ENCODE results near the gene KSR1. TPM values are rescaled to one million over a fixed set of nuclear protein-coding genes. Genes with fewer than 3 reads are reported as not detected.
"Not testable (repeated sequence)": the region's sequence is repeated elsewhere in the genome, so short reads cannot be mapped to it uniquely, and the experiment has no call there.

Gene KSR1
- total RNA-seq, 1 donor from 2014 or later = 122 TPM

GRCh38 chr17:27430383-27430840 is 25.8 kb upstream of the KSR1 start:
- H3K27ac Mint-ChIP-seq = no peak overlapping the region
- H3K27me3 Mint-ChIP-seq (ENCODE audit: insufficient read depth) = peaks cover 18% of the 10 kb centered on the region
- H3K36me3 Mint-ChIP-seq (ENCODE audit: low read depth) = no peaks in the 10 kb centered on the region
- no peak overlapping the region for H3K4me3 Mint-ChIP-seq
- H3K4me1 Mint-ChIP-seq (ENCODE audit: low read depth) = no peaks in the 10 kb centered on the region
- intact Hi-C loops (cut with micrococcal nuclease) = no loop called here
- no peak for DNase-seq (ENCODE audit: low spot score)
- no peaks in the 10 kb centered on the region for H3K9me3 Mint-ChIP-seq

- intact Hi-C loops (cut with micrococcal nuclease) = no loop called here
- Mint-ChIP-seq H3K4me1 (ENCODE audit: low read depth) (no peaks in the 10 kb centered on the region), H3K27me3 (ENCODE audit: insufficient read depth) (peaks cover 18% of the 10 kb centered on the region), H3K27ac (no peak overlapping the region), H3K9me3 (no peaks in the 10 kb centered on the region), H3K4me3 (no peak overlapping the region), H3K36me3 (ENCODE audit: low read depth) (no peaks in the 10 kb centered on the region)
- no peak for DNase-seq (ENCODE audit: low spot score)
Observed at GRCh38 chr17:27430882-27431491, 25.3 kb upstream of the KSR1 start.

GRCh38 chr17:27433521-27433920 is 22.7 kb upstream of the KSR1 start:
- H3K27ac Mint-ChIP-seq = no peak overlapping the region
- H3K27me3 Mint-ChIP-seq (ENCODE audit: insufficient read depth) = peaks cover 17% of the 10 kb centered on the region
- H3K4me1 Mint-ChIP-seq (ENCODE audit: low read depth) = no peaks in the 10 kb centered on the region
- H3K9me3 Mint-ChIP-seq = no peaks in the 10 kb centered on the region
- H3K4me3 Mint-ChIP-seq = no peak overlapping the region
- no peak for DNase-seq (ENCODE audit: low spot score)
- H3K36me3 Mint-ChIP-seq (ENCODE audit: low read depth) = no peaks in the 10 kb centered on the region
- intact Hi-C loops (cut with micrococcal nuclease) = no loop called here

- H3K4me3 Mint-ChIP-seq; H3K27ac Mint-ChIP-seq; H3K4me1 Mint-ChIP-seq (ENCODE audit: low read depth); H3K9me3 Mint-ChIP-seq; DNase-seq (ENCODE audit: low spot score); intact Hi-C loops (cut with micrococcal nuclease); H3K36me3 Mint-ChIP-seq (ENCODE audit: low read depth): not testable (repeated sequence)
- peaks cover 14% of the 10 kb centered on the region for H3K27me3 Mint-ChIP-seq (ENCODE audit: insufficient read depth)
Observed at GRCh38 chr17:27435431-27436070, 20.7 kb upstream of the KSR1 start.

GRCh38 chr17:27438348-27438998 is 17.8 kb upstream of the KSR1 start:
- Mint-ChIP-seq H3K4me1 (ENCODE audit: low read depth) (peaks cover 5% of the 10 kb centered on the region), H3K36me3 (ENCODE audit: low read depth) (no peaks in the 10 kb centered on the region), H3K27me3 (ENCODE audit: insufficient read depth) (peaks cover 11% of the 10 kb centered on the region), H3K9me3 (no peaks in the 10 kb centered on the region), H3K27ac (no peak overlapping the region), H3K4me3 (no peak overlapping the region)
- no peak for DNase-seq (ENCODE audit: low spot score)
- intact Hi-C loops (cut with micrococcal nuclease) = no loop called here

- Mint-ChIP-seq H3K4me3 (no peak overlapping the region), H3K9me3 (no peaks in the 10 kb centered on the region), H3K27me3 (ENCODE audit: insufficient read depth) (peaks cover 3% of the 10 kb centered on the region), H3K36me3 (ENCODE audit: low read depth) (no peaks in the 10 kb centered on the region), H3K27ac (no peak overlapping the region), H3K4me1 (ENCODE audit: low read depth) (peaks cover 5% of the 10 kb centered on the region)
- intact Hi-C loops (cut with micrococcal nuclease) = no loop called here
- DNase-seq (ENCODE audit: low spot score) = no peak
Observed at GRCh38 chr17:27439342-27439741, 16.9 kb upstream of the KSR1 start.

- intact Hi-C loops (cut with micrococcal nuclease) = no loop called here
- no peaks in the 10 kb centered on the region for H3K9me3 Mint-ChIP-seq
- H3K27ac Mint-ChIP-seq = no peak overlapping the region
- no peaks in the 10 kb centered on the region for H3K36me3 Mint-ChIP-seq (ENCODE audit: low read depth)
- peaks cover 14% of the 10 kb centered on the region for H3K27me3 Mint-ChIP-seq (ENCODE audit: insufficient read depth)
- peaks cover 5% of the 10 kb centered on the region for H3K4me1 Mint-ChIP-seq (ENCODE audit: low read depth)
- H3K4me3 Mint-ChIP-seq = no peak overlapping the region
- no peak for DNase-seq (ENCODE audit: low spot score)
Observed at GRCh38 chr17:27442702-27443101, 13.5 kb upstream of the KSR1 start.

- peaks cover 5% of the 10 kb centered on the region for H3K4me1 Mint-ChIP-seq (ENCODE audit: low read depth)
- no peak overlapping the region for H3K4me3 Mint-ChIP-seq
- H3K27me3 Mint-ChIP-seq (ENCODE audit: insufficient read depth) = peaks cover 11% of the 10 kb centered on the region
- H3K36me3 Mint-ChIP-seq (ENCODE audit: low read depth) = no peaks in the 10 kb centered on the region
- intact Hi-C loops (cut with micrococcal nuclease) = no loop called here
- no peaks in the 10 kb centered on the region for H3K9me3 Mint-ChIP-seq
- DNase-seq (ENCODE audit: low spot score) = no peak
- no peak overlapping the region for H3K27ac Mint-ChIP-seq
Observed at GRCh38 chr17:27443491-27443890, 12.8 kb upstream of the KSR1 start.

GRCh38 chr17:27445971-27446370 is 10.3 kb upstream of the KSR1 start:
- no peak overlapping the region for H3K27ac Mint-ChIP-seq
- H3K9me3 Mint-ChIP-seq = no peaks in the 10 kb centered on the region
- DNase-seq (ENCODE audit: low spot score) = no peak
- H3K27me3 Mint-ChIP-seq (ENCODE audit: insufficient read depth) = peaks cover 11% of the 10 kb centered on the region
- H3K4me1 Mint-ChIP-seq (ENCODE audit: low read depth) = no peaks in the 10 kb centered on the region
- H3K36me3 Mint-ChIP-seq (ENCODE audit: low read depth) = no peaks in the 10 kb centered on the region
- no peak overlapping the region for H3K4me3 Mint-ChIP-seq
- intact Hi-C loops (cut with micrococcal nuclease) = no loop called here

GRCh38 chr17:27446569-27447301 is 9.5 kb upstream of the KSR1 start:
- no peaks in the 10 kb centered on the region for H3K4me1 Mint-ChIP-seq (ENCODE audit: low read depth)
- H3K36me3 Mint-ChIP-seq (ENCODE audit: low read depth) = no peaks in the 10 kb centered on the region
- peaks cover 11% of the 10 kb centered on the region for H3K27me3 Mint-ChIP-seq (ENCODE audit: insufficient read depth)
- no peak for DNase-seq (ENCODE audit: low spot score)
- intact Hi-C loops (cut with micrococcal nuclease) = no loop called here
- no peak overlapping the region for H3K27ac Mint-ChIP-seq
- no peak overlapping the region for H3K4me3 Mint-ChIP-seq
- no peaks in the 10 kb centered on the region for H3K9me3 Mint-ChIP-seq

- DNase-seq (ENCODE audit: low spot score); H3K27ac Mint-ChIP-seq; H3K4me1 Mint-ChIP-seq (ENCODE audit: low read depth); H3K9me3 Mint-ChIP-seq; H3K36me3 Mint-ChIP-seq (ENCODE audit: low read depth); H3K4me3 Mint-ChIP-seq; intact Hi-C loops (cut with micrococcal nuclease): not testable (repeated sequence)
- peaks cover 13% of the 10 kb centered on the region for H3K27me3 Mint-ChIP-seq (ENCODE audit: insufficient read depth)
Observed at GRCh38 chr17:27448534-27448933, 7.7 kb upstream of the KSR1 start.

- Mint-ChIP-seq H3K9me3 (no peaks in the 10 kb centered on the region), H3K4me3 (no peak overlapping the region), H3K36me3 (ENCODE audit: low read depth) (no peaks in the 10 kb centered on the region), H3K27me3 (ENCODE audit: insufficient read depth) (peaks cover 14% of the 10 kb centered on the region), H3K27ac (no peak overlapping the region), H3K4me1 (ENCODE audit: low read depth) (peaks cover 5% of the 10 kb centered on the region)
- no peak for DNase-seq (ENCODE audit: low spot score)
- intact Hi-C loops (cut with micrococcal nuclease) = no loop called here
Observed at GRCh38 chr17:27449541-27449940, 6.7 kb upstream of the KSR1 start.

GRCh38 chr17:27449988-27450387 is 6.3 kb upstream of the KSR1 start:
- Mint-ChIP-seq H3K4me1 (ENCODE audit: low read depth) (peaks cover 7% of the 10 kb centered on the region), H3K4me3 (no peak overlapping the region), H3K27me3 (ENCODE audit: insufficient read depth) (peaks cover 14% of the 10 kb centered on the region), H3K36me3 (ENCODE audit: low read depth) (no peaks in the 10 kb centered on the region), H3K27ac (no peak overlapping the region), H3K9me3 (no peaks in the 10 kb centered on the region)
- intact Hi-C loops (cut with micrococcal nuclease) = no loop called here
- DNase-seq (ENCODE audit: low spot score) = no peak
